Measurements from ENCODE around the gene MED20.

Gene MED20

DNA sequence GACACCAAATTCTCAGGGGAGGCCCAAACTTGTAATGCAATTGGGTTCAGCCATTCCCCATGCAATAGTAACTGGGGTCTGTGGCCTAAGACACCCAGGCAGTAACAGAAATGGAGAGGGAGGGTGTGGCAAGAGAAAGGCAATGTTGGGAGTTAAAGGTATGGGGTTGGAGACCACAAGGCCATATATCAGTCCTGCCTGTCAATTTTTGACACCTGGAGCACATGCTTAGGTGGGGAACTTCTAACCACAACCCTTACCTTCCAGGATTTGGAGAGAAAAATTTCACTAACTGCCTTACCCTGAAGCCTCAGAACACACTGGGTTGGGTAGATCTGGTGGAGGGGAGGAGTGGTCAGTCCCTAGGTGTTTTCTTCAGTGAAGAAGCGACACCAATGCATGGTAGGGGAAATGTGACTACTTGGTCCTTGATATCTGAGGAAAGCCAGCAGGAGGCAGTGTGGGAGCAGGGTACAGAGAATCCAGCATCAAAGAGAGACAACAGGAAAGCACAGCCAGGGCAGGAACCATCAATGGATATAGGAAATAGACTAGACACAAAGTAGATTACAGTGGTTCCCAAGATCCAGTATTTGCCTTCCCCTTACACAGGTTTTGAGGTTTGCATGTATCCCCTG, 18.9 kb downstream of the MED20 start:
- DNase-seq, result no peak

DNA sequence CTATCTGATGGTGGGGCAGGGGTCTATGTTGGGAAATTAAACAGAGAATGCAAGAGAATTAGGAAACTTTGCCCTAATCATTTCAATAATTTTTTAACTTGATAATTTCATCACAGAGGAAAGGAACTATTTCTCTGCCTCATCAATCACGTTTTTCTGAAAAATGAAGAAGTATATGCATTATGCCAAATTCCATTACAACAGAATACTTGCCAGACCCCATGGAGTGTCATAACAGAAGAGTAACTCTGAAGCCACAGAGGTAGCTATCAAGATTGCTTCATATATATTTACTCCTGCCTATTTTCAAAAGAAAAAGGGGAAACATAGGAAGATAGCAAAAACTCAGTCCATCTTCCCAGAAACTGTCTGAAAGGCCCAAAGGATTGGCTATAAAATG, 20.1 kb downstream of the MED20 start:
- DNase-seq, result no peak

- DNase-seq, result no peak
Measured at GRCh38 chr6:41896281-41896680, 24.7 kb downstream of the MED20 start.

GRCh38 chr6:41895300-41896233, 25.4 kb downstream of the MED20 start, which contains the start of gene USP49:
TSS of gene USP49 (minus strand) at chr6:41895375. CDS start at chr6:41806983, 88,392 bp downstream.
- DNase-seq, result peak; percentile 77

GRCh38 chr6:41894366-41895299, 26.3 kb downstream of the MED20 start:
- DNase-seq, result peak; percentile 77

GRCh38 chr6:41892921-41893564, 27.9 kb downstream of the MED20 start:
- DNase-seq, result no peak

GRCh38 chr6:41887331-41887751, 33.6 kb downstream of the MED20 start:
- DNase-seq, result no peak

DNA sequence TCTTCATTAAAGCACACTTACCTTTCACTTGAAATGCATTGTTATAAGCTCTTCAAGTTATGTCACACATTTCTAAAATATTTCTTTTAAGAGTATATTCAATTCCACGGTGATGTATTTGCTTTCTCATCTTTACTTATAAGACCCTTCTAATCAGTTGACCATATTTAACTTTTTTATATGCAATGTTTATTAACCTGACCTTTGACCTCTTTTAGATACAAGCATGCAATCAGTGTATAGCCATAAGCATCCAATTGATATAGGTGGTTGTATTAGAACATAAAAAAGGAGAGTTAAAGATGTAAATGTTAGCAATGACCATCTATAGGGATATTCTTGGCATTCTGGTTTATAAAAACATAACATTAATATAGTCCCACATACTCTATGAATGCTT, 35.0 kb downstream of the MED20 start:
- DNase-seq, result no peak

- no peak for DNase-seq
Measured at GRCh38 chr6:41884957-41885356, 36.0 kb downstream of the MED20 start.

- no peak for DNase-seq
Measured at GRCh38 chr6:41881506-41881905, 39.4 kb downstream of the MED20 start.

DNA sequence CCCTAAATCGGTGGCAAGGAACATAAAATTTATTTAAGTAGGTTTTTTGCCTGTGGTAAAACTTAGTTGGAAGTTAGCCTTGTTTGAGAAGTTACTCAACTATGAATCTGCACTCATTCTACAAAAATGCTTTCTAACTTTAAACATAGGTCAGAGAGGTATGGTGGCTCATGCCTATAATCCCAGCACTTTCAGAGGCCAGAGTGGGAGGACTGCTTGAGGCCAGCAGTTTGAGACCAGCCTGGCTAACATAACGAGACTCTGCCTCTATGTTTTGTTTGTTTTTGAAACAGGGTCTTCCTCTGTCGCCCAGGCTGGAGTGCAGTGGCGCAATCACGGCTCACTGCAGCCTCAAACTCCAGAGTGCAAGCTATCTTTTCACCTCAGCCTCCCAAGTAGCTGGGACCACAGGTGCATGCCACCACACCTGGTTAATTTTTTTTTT, 42.0 kb downstream of the MED20 start:
- DNase-seq, result no peak

DNA sequence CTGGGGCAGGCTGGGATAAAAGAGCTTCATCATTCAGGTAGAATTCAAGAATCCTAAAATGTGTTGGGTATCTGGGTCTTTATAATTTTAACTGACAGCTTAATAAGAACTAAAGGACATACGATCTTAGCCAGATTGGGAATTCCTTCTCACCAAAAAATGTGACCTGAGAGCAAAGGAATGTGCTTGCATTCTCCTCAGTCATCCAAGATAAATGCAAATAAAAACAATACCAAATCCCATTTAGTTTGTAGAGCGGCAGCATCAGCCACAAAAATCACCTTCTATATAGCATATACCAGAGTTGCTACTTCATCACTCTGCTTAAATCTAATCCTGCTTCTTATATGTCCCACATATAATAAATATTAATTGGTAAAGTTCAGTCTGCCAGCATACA, 42.7 kb downstream of the MED20 start:
- DNase-seq, result no peak

DNA sequence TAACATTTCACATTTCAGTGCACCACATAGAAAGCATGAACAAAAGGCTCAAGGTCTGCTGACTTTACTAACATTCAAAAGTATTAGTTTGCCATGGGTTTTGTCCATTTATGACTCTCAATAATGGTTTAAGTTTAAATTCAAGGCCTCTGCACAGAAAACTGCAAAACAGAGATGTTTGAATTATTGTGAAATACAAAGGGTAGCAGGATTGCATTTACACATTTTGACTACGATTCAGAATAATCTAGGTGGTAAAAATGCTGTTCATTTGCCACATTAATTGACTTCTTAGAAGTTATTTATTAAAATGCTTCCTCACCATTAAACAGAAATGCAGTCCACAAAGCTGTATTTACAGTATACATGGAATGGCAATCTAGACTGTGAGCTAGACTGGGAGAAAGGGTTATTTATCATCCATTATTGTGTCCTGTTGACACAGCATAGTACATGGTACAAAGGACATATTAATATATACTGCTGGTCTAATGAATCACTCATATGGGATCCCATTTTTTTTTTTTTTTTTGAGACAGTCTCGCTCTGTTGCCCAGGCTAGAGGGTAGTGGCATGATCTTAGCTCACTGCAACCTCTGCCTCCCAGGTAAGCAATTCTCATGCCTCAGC, 43.8 kb downstream of the MED20 start:
- no peak for DNase-seq

GRCh38 chr6:41874741-41875140, 46.2 kb downstream of the MED20 start:
- DNase-seq, result no peak

DNA sequence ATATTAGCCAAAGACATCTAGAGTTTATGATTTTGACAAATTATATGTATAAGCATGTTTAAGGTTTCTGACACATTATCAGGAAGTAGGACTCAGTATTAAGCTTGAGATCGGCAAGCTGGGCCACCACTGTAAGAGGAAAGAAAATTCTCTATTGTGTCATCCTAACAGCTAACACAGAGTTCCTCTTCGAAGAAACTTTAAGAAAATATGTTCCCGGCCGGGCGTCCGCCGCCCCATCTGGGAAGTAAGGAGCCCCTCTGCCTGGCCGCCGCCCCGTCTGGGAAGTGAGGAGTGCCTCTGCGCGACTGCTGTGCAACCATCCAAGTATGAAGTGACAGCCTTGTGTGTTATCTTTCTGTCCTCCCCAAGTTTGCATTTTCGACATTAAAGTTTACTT, 48.8 kb downstream of the MED20 start:
- no peak for DNase-seq

DNA sequence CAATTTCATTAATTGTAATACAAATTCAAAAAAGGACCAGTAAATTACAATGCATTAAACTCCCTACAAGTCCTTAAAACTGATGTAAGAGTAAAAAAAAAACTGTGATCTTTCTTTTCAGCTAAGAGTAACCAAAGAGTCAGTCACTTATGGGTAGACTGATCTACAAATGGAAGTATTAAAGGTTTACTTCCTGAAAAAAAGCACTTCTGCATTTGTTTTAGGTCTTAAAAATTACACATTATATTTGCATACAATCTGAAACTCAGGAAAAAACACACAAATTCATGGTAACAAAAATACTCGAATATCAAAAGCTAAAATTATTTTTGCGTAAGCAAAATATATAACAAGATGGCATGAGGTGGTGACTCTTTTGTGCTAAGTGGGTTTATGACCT, 49.2 kb downstream of the MED20 start:
- no peak for DNase-seq

DNA sequence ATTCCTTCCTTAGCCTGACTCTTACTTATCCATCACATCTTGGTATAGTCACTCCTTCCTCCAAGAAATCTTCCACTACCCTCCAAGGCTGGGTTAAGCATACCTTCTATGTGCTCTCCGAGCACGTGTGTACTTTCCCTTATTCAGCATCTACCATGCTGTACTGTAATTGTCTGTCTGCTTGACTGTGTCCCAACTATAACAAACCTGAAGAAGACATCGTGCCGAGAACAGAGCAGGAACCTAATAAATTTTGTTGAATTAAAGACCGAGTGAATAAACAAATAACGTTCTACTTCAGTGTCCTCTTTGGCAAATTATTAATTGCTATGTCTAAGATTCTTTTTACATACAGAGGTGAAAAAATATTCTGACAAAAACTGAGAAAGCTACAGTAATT, 61.6 kb downstream of the MED20 start:
- no peak for DNase-seq

- no peak for DNase-seq
Measured at GRCh38 chr6:41858703-41859102, 62.2 kb downstream of the MED20 start.

Data from NCI-H526 treated with DMSO at 0.1 percent for 48 hours (cell line).